ENCODE data around the gene FAM219B. TPM values are rescaled to one million over a fixed set of nuclear protein-coding genes. Genes with fewer than 3 reads are reported as not detected.
"Not testable (repeated sequence)": the region's sequence is repeated elsewhere in the genome, so short reads cannot be mapped to it uniquely, and the experiment has no call there.

The FAM219B gene, protein sequence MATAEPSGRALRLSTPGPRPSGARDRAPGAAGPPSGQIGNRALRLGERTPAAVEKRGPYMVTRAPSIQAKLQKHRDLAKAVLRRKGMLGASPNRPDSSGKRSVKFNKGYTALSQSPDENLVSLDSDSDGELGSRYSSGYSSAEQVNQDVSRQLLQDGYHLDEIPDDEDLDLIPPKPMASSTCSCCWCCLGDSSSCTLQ
- total RNA-seq = 10 to 100 TPM; 49.6 to 74.3 TPM

DNA sequence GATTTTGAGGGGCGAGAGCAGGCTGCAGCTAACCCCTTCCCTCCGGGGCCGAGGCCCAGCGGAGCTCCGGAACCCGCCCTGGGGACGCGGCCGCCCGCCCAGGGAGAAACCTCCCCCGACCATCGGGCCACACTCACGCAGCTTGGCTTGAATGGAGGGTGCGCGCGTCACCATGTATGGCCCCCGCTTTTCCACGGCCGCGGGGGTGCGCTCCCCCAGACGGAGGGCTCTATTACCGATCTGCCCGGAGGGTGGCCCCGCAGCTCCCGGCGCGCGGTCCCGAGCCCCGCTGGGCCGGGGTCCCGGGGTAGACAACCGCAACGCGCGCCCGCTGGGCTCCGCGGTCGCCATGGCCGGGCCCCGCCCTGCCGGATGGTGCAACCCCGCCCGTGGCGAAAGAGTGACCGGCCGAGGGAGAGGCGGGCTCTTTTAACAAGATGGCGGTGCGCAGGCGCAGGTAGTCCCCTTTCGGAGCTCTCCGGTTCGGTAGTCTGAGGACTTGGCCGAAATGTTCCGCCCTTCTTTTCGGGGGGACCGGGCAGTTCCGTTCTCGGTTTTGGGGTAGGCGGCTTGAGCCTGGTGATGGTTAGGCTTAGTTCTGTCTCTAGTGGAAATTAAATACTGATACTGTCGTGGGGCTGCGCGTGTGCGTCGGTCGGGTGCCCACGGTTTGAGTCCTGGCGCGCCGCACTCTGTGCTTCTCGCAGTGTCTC is at the start of gene FAM219B:
Gene FAM219B, minus strand, starts transcription at position 402 of the 713 bp plus-strand sequence. Its CDS starts 51 bp downstream, at position 351.
- peak; percentile 95 for DNase-seq (ENCODE audit: low spot score)
- ATAC-seq = peak; percentile 94 to 96
- Mint-ChIP-seq H3K9me3 (no peaks in the 10 kb centered on the region), H3K4me1 (ENCODE audit: low read depth in 2 of 2) (peaks cover 25 to 29% of the 10 kb centered on the region in 2 donors), H3K36me3 (peaks cover 5% of the 10 kb centered on the region), H3K4me3 (peak within 1 kb of the TSS; percentile 98), H3K27ac (peak within 1 kb of the TSS; percentile 89 to 93), H3K27me3 (no peaks in the 10 kb centered on the region)

GRCh38 chr15:74955796-74956647 is 49.4 kb upstream of the FAM219B start:
- Mint-ChIP-seq H3K4me1 (ENCODE audit: low read depth in 2 of 2) (peaks cover 6 to 7% of the 10 kb centered on the region in 2 donors), H3K9me3 (no peaks in the 10 kb centered on the region), H3K27ac (no peak overlapping the region), H3K4me3 (peak overlapping the region; percentile 17), H3K27me3 (peaks cover 24 to 32% of the 10 kb centered on the region in 2 donors), H3K36me3 (no peaks in the 10 kb centered on the region)
- ATAC-seq (peak; percentile 66 to 75), DNase-seq (ENCODE audit: low spot score) (peak; percentile 66)

GRCh38 chr15:74955017-74955416 is 48.4 kb upstream of the FAM219B start:
- Mint-ChIP-seq H3K36me3 (no peaks in the 10 kb centered on the region), H3K4me3 (peak overlapping the region; percentile 30), H3K27me3 (peaks cover 17 to 23% of the 10 kb centered on the region in 2 donors), H3K27ac (no peak overlapping the region), H3K4me1 (ENCODE audit: low read depth in 2 of 2) (peaks cover 6 to 11% of the 10 kb centered on the region in 2 donors), H3K9me3 (no peaks in the 10 kb centered on the region)
- ATAC-seq (no peak), DNase-seq (ENCODE audit: low spot score) (no peak)

GRCh38 chr15:74954515-74954914 is 47.9 kb upstream of the FAM219B start:
- Mint-ChIP-seq H3K4me3 (peak overlapping the region; percentile 30), H3K27me3 (peaks cover 12 to 18% of the 10 kb centered on the region in 2 donors), H3K27ac (no peak overlapping the region), H3K36me3 (no peaks in the 10 kb centered on the region), H3K4me1 (ENCODE audit: low read depth in 2 of 2) (peaks cover 6 to 9% of the 10 kb centered on the region in 2 donors), H3K9me3 (no peaks in the 10 kb centered on the region)
- no peak for ATAC-seq
- DNase-seq (ENCODE audit: low spot score) = no peak

GRCh38 chr15:74951006-74951405 is 44.4 kb upstream of the FAM219B start:
- no peak for DNase-seq (ENCODE audit: low spot score)
- H3K9me3 Mint-ChIP-seq = no peaks in the 10 kb centered on the region
- H3K4me1 Mint-ChIP-seq (ENCODE audit: low read depth in 2 of 2) = peaks cover 0 to 4% of the 10 kb centered on the region in 2 donors
- no peaks in the 10 kb centered on the region for H3K36me3 Mint-ChIP-seq
- H3K4me3 Mint-ChIP-seq = no peak overlapping the region
- no peaks in the 10 kb centered on the region for H3K27me3 Mint-ChIP-seq
- ATAC-seq = no peak
- H3K27ac Mint-ChIP-seq = no peak overlapping the region

- DNase-seq (ENCODE audit: low spot score) (peak; percentile 86), ATAC-seq (peak; percentile 71 to 84)
- Mint-ChIP-seq H3K4me1 (ENCODE audit: low read depth in 2 of 2) (peaks cover 0 to 4% of the 10 kb centered on the region in 2 donors), H3K4me3 (no peak overlapping the region), H3K27ac (no peak overlapping the region), H3K36me3 (no peaks in the 10 kb centered on the region), H3K27me3 (no peaks in the 10 kb centered on the region), H3K9me3 (no peaks in the 10 kb centered on the region)
These were observed 43.6 kb upstream of the FAM219B start for GRCh38 chr15:74950078-74950908.

- Mint-ChIP-seq H3K4me1 (ENCODE audit: low read depth in 2 of 2) (peaks cover 17 to 22% of the 10 kb centered on the region in 2 donors), H3K4me3 (peak within 1 kb of the TSS; percentile 96), H3K9me3 (no peaks in the 10 kb centered on the region), H3K36me3 (peaks cover 5% of the 10 kb centered on the region), H3K27ac (peak within 1 kb of the TSS; percentile 73 to 90), H3K27me3 (no peaks in the 10 kb centered on the region)
- ATAC-seq (peak; percentile 98 to 99), DNase-seq (ENCODE audit: low spot score) (peak; percentile 96)
These were observed 31.1 kb upstream of the FAM219B start, which contains the start of gene COX5A for GRCh38 chr15:74937590-74938371. Gene COX5A (minus strand): TSS chr15:74938073. CDS start chr15:74938014, 59 bp downstream.

- no peak for ATAC-seq
- peak overlapping the region; percentile 96 for H3K4me3 Mint-ChIP-seq
- peaks cover 17 to 22% of the 10 kb centered on the region in 2 donors for H3K4me1 Mint-ChIP-seq (ENCODE audit: low read depth in 2 of 2)
These were observed 30.6 kb upstream of the FAM219B start for GRCh38 chr15:74937272-74937589.

DNA sequence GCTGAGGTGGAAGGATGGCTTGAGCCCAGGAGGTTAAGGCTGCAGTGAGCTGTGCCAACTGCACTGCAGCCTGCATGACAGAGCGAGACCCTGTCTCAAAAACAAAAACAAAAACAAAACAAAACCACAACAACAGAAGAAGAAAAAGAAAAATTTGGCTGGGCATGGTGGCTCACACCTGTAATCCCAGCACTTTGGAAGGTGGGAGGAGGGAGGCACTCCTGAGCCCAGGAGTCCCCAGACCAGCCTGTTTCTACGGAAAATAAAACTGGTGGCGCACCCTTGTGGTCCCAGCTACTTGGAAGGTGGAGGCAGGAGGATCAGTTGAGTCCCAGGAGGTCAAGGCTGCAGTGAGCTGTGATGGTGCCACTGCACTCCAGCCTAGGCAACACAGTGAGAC is 28.5 kb upstream of the FAM219B start:
- H3K9me3 Mint-ChIP-seq; ATAC-seq; H3K27me3 Mint-ChIP-seq; DNase-seq (ENCODE audit: low spot score): not testable (repeated sequence)
- Mint-ChIP-seq H3K4me3 (peak overlapping the region; percentile 77), H3K27ac (peak overlapping the region in 1 of 2 donors; percentile 32), H3K36me3 (peaks cover 11% of the 10 kb centered on the region), H3K4me1 (ENCODE audit: low read depth in 2 of 2) (peaks cover 17 to 22% of the 10 kb centered on the region in 2 donors)

More at GRCh38 chr15:74937272-74937589, 30.6 kb upstream of the FAM219B start:
- H3K27me3 Mint-ChIP-seq = no peaks in the 10 kb centered on the region
- no peaks in the 10 kb centered on the region for H3K9me3 Mint-ChIP-seq
- peaks cover 5% of the 10 kb centered on the region for H3K36me3 Mint-ChIP-seq
- no peak for DNase-seq (ENCODE audit: low spot score)
- H3K27ac Mint-ChIP-seq = peak overlapping the region; percentile 73 to 90

DNA sequence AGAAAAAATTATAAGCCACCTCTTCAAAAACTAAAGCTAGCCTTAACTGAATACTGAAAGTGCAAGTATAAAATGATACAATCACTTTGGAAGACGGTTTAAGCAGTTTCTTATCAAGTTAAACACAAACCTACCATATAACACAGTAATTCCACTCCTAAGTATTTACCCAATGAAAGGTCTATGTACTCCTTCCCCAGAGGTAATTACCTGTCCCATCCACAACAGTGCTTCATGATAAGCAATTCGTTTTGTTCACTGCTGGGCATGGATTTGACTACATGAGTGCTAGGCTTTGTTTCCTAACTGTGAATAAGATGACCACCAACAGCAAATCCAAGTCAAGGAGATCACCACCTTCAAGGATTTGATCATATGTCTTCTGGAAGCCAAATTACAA is 26.9 kb upstream of the FAM219B start:
- no peak for DNase-seq (ENCODE audit: low spot score)
- Mint-ChIP-seq H3K4me1 (ENCODE audit: low read depth in 2 of 2) (peaks cover 17 to 22% of the 10 kb centered on the region in 2 donors), H3K4me3 (no peak overlapping the region), H3K27me3 (no peaks in the 10 kb centered on the region), H3K27ac (no peak overlapping the region), H3K9me3 (no peaks in the 10 kb centered on the region), H3K36me3 (peaks cover 11% of the 10 kb centered on the region)
- ATAC-seq = no peak

- DNase-seq (ENCODE audit: low spot score) (no peak), ATAC-seq (no peak)
- H3K27ac Mint-ChIP-seq = no peak overlapping the region
- no peaks in the 10 kb centered on the region for H3K27me3 Mint-ChIP-seq
- peaks cover 5 to 6% of the 10 kb centered on the region in 2 donors for H3K4me1 Mint-ChIP-seq (ENCODE audit: low read depth in 2 of 2)
- no peaks in the 10 kb centered on the region for H3K9me3 Mint-ChIP-seq
- peaks cover 6% of the 10 kb centered on the region for H3K36me3 Mint-ChIP-seq
- no peak overlapping the region for H3K4me3 Mint-ChIP-seq
These were observed 22.1 kb upstream of the FAM219B start for GRCh38 chr15:74928771-74929198.

GRCh38 chr15:74924525-74924924 is 17.9 kb upstream of the FAM219B start:
- DNase-seq (ENCODE audit: low spot score) = no peak
- Mint-ChIP-seq H3K36me3 (peaks cover 12% of the 10 kb centered on the region), H3K4me1 (ENCODE audit: low read depth in 2 of 2) (no peaks in the 10 kb centered on the region), H3K4me3 (no peak overlapping the region), H3K27me3 (no peaks in the 10 kb centered on the region), H3K9me3 (no peaks in the 10 kb centered on the region), H3K27ac (no peak overlapping the region)
- no peak for ATAC-seq
